ENCODE results near the gene TBC1D2.

Gene TBC1D2

DNA sequence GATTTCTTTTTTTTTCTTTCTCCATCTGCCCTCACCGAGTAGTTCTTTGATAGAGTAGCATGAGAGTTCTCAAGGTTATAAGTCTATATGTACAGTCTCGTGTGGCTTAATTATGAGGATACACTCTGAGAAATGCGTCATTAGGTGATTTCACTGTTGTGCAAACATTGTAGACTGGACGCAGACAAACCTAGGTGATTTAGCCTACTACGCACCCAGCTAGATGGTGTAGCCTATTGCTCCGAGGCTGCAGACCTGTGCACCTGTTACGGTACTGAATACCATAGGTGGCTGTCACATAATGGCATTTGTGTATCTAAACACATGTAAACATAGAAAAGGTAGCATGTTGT is 36.1 kb downstream of the TBC1D2 start:
- FAIRE-seq (no peak), DNase-seq (ENCODE audit: insufficient read length, low spot score) (no peak)

- DNase-seq (ENCODE audit: insufficient read length, low spot score), result no peak
Measured at GRCh38 chr9:98218562-98219363, 36.7 kb downstream of the TBC1D2 start.

GRCh38 chr9:98217255-98217654 is 38.2 kb downstream of the TBC1D2 start:
- DNase-seq (ENCODE audit: insufficient read length, low spot score) (no peak), FAIRE-seq (no peak)

More at GRCh38 chr9:98218562-98219363, 36.7 kb downstream of the TBC1D2 start:
- FAIRE-seq, result no peak

DNA sequence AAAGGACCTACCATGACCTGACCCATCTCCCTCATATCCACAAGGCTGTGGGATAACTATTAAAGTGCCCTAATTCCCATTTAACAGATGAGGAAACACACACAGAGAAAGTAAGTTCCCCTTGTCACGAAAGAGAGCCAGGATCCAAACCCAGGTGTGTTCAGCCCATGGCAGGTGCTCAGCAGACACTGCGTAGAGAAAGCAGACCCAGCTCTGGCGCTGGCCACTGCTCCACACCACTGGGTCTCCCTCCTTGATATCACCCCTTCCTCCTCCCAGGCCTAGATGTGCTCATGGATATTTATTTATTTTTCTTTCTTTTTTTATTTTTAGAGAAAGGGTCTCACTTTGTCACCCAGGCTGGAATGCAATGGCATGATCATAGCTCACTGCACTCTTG is 39.1 kb downstream of the TBC1D2 start:
- no peak for FAIRE-seq

DNA sequence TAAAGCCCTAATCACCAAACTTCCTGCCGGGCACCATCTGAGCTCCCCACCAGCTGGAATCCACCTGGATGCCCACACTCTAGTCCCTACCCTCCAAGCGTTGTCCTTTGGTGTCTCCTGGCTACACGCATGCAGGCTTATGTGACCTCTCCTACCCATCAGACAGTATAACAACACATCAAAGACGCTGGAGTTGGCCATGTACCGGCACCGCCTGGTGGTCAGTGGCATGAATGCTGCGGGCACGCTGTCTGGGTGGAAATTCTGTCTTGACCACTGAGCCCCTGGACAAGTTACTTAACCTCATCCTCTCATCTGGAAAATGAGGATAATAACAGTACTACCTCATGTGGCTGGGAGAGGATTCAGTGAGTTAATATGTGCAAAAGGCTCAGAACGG is 39.6 kb downstream of the TBC1D2 start:
- DNase-seq (ENCODE audit: insufficient read length, low spot score) (no peak), FAIRE-seq (no peak)

More for the DNA sequence above, 39.1 kb downstream of the TBC1D2 start:
- no peak for DNase-seq (ENCODE audit: insufficient read length, low spot score)

GRCh38 chr9:98215271-98215670 is 40.2 kb downstream of the TBC1D2 start:
- DNase-seq (ENCODE audit: insufficient read length, low spot score) (no peak), FAIRE-seq (no peak)

GRCh38 chr9:98214811-98215210 is 40.6 kb downstream of the TBC1D2 start:
- FAIRE-seq, result no peak
- no peak for DNase-seq (ENCODE audit: insufficient read length, low spot score)

- no peak for DNase-seq (ENCODE audit: insufficient read length, low spot score)
- FAIRE-seq, result no peak
Measured at GRCh38 chr9:98211260-98211659, 44.2 kb downstream of the TBC1D2 start.

- no peak for FAIRE-seq
- DNase-seq (ENCODE audit: insufficient read length, low spot score), result no peak
Measured at GRCh38 chr9:98210435-98210834, 45.0 kb downstream of the TBC1D2 start.

- DNase-seq (ENCODE audit: insufficient read length, low spot score) (no peak), FAIRE-seq (no peak)
Measured at GRCh38 chr9:98209530-98209929, 45.9 kb downstream of the TBC1D2 start.

DNA sequence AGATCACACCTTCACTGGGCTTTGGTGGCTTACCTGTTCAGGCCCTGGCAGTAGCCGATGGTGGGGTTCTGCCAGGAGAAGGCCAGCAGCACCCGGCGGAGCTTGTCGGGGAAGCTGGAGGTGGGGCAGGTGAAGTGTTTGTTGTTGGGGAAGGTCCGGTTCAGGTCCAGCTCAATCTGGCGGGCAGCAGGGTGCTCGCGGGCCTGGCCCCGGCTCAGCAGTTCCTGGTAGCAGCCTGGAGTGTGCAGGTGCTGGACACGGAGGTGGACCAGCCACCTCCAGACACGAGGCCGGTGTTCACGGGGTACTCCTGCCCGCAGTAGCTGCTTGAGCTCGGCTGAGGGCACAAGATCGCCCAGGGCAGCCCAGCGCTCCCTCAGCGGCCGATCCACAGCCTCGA is 46.8 kb downstream of the TBC1D2 start:
- no peak for FAIRE-seq
- DNase-seq (ENCODE audit: insufficient read length, low spot score), result no peak

GRCh38 chr9:98207606-98208005 is 47.8 kb downstream of the TBC1D2 start:
- FAIRE-seq, result no peak

GRCh38 chr9:98206754-98207153 is 48.7 kb downstream of the TBC1D2 start:
- DNase-seq (ENCODE audit: insufficient read length, low spot score), result no peak
- FAIRE-seq, result no peak

More at GRCh38 chr9:98207606-98208005, 47.8 kb downstream of the TBC1D2 start:
- no peak for DNase-seq (ENCODE audit: insufficient read length, low spot score)

- DNase-seq (ENCODE audit: insufficient read length, low spot score) (no peak), FAIRE-seq (no peak)
Measured at GRCh38 chr9:98204692-98205091, 50.8 kb downstream of the TBC1D2 start.

- DNase-seq (ENCODE audit: insufficient read length, low spot score) (no peak), FAIRE-seq (no peak)
Measured at GRCh38 chr9:98203153-98203552, 52.3 kb downstream of the TBC1D2 start.

GRCh38 chr9:98202252-98202651 is 53.2 kb downstream of the TBC1D2 start:
- no peak for DNase-seq (ENCODE audit: insufficient read length, low spot score)
- no peak for FAIRE-seq

GRCh38 chr9:98201749-98202148 is 53.7 kb downstream of the TBC1D2 start:
- FAIRE-seq (no peak), DNase-seq (ENCODE audit: insufficient read length, low spot score) (no peak)

DNA sequence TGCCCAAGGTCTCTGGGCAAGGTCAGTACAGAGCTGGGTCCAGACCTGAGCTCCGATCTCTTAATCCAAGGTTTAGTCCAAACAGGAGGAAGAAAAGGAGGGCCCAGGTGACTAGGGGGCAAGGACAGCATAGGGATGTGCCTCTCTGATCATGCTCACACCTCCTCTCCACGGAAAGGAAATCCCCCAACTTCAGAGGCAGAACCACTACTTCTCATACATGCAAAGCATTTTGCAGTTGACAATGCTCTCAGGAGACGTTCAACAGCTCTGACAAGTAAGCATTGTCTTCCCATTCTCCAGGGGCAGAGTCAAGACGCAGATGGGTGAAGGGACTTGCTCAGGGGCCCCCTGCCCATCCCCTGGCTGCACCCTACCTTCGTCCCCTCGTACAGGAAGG is 54.3 kb downstream of the TBC1D2 start:
- DNase-seq (ENCODE audit: insufficient read length, low spot score) (no peak), FAIRE-seq (no peak)

- no peak for FAIRE-seq
- no peak for DNase-seq (ENCODE audit: insufficient read length, low spot score)
Measured at GRCh38 chr9:98199388-98200033, 55.9 kb downstream of the TBC1D2 start.

DNA sequence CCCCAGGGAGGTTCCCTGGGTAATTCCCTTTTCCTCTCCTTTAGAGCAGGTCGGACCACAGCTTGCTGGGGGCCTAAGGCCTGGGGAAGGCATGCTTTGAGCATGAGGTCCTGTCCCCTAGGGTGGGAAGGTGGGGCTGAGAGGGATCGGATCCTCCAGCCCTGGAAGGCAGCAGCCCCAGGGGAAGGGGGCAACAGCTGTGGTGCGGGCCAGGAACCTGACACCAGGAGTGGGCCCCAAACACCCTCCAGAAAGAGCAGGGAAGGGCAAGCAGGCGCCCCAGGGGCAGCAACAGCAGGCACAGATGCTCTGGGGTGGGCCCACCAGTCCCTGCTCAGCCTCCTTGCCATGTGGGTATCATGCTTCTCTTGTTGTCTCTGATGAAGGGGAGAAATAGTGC is 59.8 kb downstream of the TBC1D2 start:
- no peak for FAIRE-seq

DNA sequence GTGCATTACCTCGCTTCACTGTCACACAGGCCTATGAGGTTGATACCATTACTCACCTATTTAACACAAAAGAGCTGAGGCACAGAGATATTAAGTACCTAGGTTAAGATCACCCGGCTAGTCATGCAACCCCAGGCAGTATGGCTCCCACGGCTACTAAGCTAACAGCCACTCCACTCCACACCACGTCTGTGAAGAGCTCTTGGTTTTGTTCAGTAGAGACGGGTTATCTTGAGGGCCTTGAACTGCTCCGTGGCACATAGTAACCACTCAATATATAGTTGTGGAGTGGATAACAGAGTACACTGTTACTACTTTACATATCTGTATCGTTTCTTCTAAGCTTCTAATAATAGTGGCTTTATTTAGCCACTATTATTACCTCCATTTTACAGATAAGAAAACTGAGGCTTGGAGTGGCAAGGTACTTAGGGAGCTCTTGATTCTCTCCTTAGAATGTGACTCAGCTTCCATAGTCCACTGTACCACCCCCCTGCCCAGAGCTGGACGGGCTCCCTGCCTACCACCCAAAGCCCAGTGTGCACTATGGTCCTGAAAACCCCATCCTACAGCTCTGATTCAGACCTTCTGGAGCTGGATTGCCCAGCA is 62.0 kb downstream of the TBC1D2 start:
- no peak for FAIRE-seq
- no peak for DNase-seq (ENCODE audit: insufficient read length, low spot score)

More for the DNA sequence above, 59.8 kb downstream of the TBC1D2 start:
- no peak for DNase-seq (ENCODE audit: insufficient read length, low spot score)

Data from GM19239 (cell line).